Breast epithelium (tissue), 4 donors: ENCODE data around the gene PTPRN2. TPM values are rescaled to one million over a fixed set of nuclear protein-coding genes. Genes with fewer than 3 reads are reported as not detected.

ENCODE experiments used
- DNase-seq, 2 donors: peaks; one replicate each; pipeline ENCODE4 v3.0.0-alpha.2; 2019; ENCODE audit warnings: low spot score in 2 of 2
- H3K27ac ChIP-seq, 2 donors: fragments of 200-600 bp; sonication (generic) in 1 of 2; one replicate each; pipeline ENCODE4 v1.5.1; 2016 to 2019; ENCODE audit warnings: mild to moderate bottlenecking in 1 of 2
- H3K27me3 ChIP-seq, 2 donors: fragments of 200-600 bp; sonication (generic) in 1 of 2; one replicate each; pipeline versions ENCODE4 v1.5.1 to v1.6.0; 2017 to 2019; ENCODE audit warnings: control low read depth in 1 of 2, mild to moderate bottlenecking in 1 of 2
- H3K36me3 ChIP-seq: fragments of 200-600 bp; one replicate; pipeline ENCODE4 v1.5.1; 2019
- H3K4me1 ChIP-seq, 2 donors: fragments of 200-600 bp; sonication (generic); one replicate each; pipeline ENCODE4 v1.5.1; 2016 to 2019; ENCODE audit warnings: control low read depth in 1 of 2
- H3K4me3 ChIP-seq, 3 donors: fragments of 200-600 bp; sonication (generic); 1 replicate in 2 of 3; 2 replicates in 1 of 3; pipeline ENCODE4 v1.5.1; 2016 to 2019; ENCODE audit warnings: mild to moderate bottlenecking in 3 of 3, moderate library complexity in 2 of 3
- H3K9me3 ChIP-seq, 2 donors: fragments of 200-600 bp; sonication (generic) in 1 of 2; one replicate each; pipeline ENCODE4 v1.5.1; 2016 to 2019; ENCODE audit warnings: control low read depth in 1 of 2
- POLR2A ChIP-seq: fragments of 450-650 bp; IDR thresholded peaks from one replicate; pipeline ENCODE4 v1.6.1; 2016; ENCODE audit warnings: antibody characterized with exemption, mild to moderate bottlenecking, moderate library complexity
- POLR2AphosphoS5 ChIP-seq, 3 donors: sonication (generic); formaldehyde crosslinking; IDR thresholded peaks; one replicate each; pipeline ENCODE4 v1.6.1; 2017; ENCODE audit warnings: antibody characterized with exemption in 3 of 3
- intact Hi-C: fragments of 100-400 bp; cut with DNase I; formaldehyde crosslinking; loops from one replicate; pipeline ENCODE4 v1.15.1; 2023; ENCODE audit warnings: low total_unique reads
- total RNA-seq, 3 donors: library from RNA; depleted of rRNA; stranded (reverse); fragments of >200 nt; gene quantifications; one replicate each; pipeline ENCODE4 v1.1.0, GENCODE V29; 2016
- TF ChIP-seq, protein P1 (sequence below), 3 donors: fragments of 450-650 bp; IDR thresholded peaks; one replicate each; pipeline ENCODE4 v1.5.1; 2016 to 2017; ENCODE audit warnings: antibody characterized with exemption in 3 of 3, mild to moderate bottlenecking in 3 of 3, moderate library complexity in 3 of 3

PTPRN2 gene
- total RNA-seq, 3 donors from 2014 or later, result 1.6 to 2.2 (median 2.2) TPM

DNA sequence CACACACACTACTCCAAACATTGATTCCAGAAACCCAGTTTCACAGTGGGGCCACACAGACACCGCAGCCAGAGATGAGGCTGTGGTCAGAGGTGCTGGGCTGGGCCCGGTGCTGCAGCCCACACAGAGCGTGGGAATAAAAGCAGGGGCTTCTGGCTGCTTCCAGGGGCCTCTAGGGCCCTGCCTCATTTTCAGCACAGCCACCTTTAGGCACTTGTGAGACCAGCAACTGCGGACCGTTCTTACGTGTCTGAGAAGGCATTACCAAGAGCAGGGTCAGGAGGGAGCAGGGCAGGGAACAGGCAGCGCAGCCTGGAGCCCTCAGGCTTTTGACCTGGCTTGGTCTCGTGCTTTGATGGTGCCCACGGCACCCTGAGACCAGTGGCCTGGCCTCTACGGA, 980.4 kb downstream of the PTPRN2 start:
- Histone ChIP-seq H3K27ac (no peak overlapping the region), H3K4me1 (no peaks in the 10 kb centered on the region), H3K4me3 (no peak overlapping the region), H3K9me3 (peaks cover 0 to 11% of the 10 kb centered on the region in 2 donors), H3K27me3 (peaks cover 0 to 20% of the 10 kb centered on the region in 2 donors), H3K36me3 (no peaks in the 10 kb centered on the region)
- TF ChIP-seq, protein P1, sequence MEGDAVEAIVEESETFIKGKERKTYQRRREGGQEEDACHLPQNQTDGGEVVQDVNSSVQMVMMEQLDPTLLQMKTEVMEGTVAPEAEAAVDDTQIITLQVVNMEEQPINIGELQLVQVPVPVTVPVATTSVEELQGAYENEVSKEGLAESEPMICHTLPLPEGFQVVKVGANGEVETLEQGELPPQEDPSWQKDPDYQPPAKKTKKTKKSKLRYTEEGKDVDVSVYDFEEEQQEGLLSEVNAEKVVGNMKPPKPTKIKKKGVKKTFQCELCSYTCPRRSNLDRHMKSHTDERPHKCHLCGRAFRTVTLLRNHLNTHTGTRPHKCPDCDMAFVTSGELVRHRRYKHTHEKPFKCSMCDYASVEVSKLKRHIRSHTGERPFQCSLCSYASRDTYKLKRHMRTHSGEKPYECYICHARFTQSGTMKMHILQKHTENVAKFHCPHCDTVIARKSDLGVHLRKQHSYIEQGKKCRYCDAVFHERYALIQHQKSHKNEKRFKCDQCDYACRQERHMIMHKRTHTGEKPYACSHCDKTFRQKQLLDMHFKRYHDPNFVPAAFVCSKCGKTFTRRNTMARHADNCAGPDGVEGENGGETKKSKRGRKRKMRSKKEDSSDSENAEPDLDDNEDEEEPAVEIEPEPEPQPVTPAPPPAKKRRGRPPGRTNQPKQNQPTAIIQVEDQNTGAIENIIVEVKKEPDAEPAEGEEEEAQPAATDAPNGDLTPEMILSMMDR (IDR thresholded peaks at IDR 0.05), result no peak
- TF ChIP-seq POLR2A (no peak), POLR2AphosphoS5 (IDR thresholded peaks at IDR 0.05) (no peak)
- no peak for DNase-seq
- intact Hi-C loops, result no loop called here

DNA sequence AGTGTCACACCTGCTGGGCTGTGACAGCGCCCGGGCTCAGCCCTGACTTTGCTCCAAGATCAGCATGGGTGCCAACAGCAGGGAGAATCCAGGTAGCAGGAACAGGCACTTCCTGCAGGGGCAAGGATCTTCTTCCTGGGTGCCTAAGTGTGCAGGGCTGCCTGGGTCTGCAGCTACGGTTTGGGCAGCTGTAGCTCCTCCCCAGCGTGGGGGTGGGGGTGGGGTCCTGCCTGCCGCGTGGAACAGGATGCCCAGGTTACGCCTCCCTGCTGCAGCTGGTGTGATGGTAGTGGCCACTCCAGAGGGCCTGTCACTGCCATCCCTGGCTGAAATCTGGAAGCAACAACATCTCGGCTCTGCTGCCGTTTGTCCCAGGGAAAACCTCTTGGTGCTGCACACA, 981.5 kb downstream of the PTPRN2 start:
- intact Hi-C loops, result no loop called here
- Histone ChIP-seq H3K27me3 (peaks cover 0 to 16% of the 10 kb centered on the region in 2 donors), H3K9me3 (peaks cover 0 to 11% of the 10 kb centered on the region in 2 donors), H3K4me3 (no peak overlapping the region), H3K4me1 (no peaks in the 10 kb centered on the region), H3K36me3 (no peaks in the 10 kb centered on the region), H3K27ac (no peak overlapping the region)
- no peak for DNase-seq
- TF ChIP-seq POLR2AphosphoS5 (IDR thresholded peaks at IDR 0.05) (no peak), POLR2A (no peak)
- TF ChIP-seq, protein P1 (IDR thresholded peaks at IDR 0.05), result no peak

DNA sequence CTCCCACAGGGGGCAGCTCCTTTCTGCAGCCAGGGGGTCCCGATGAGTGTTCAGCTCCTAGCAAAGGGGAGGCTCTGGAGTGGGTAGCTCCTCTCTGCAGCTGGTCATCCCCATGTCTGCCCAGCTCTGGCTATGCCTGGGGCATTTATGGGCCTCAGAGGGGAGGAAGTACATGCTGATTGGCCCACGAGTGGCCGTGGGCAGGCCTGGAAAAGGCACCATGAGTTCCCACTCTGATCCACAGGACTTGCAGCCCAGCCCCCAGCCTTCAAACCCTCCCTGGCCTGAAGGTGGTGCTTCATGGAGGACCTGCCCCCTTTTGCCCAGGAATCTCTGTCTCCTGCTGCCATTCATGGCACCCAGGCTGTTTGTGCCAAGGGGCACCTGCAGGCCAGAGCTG, 982.0 kb downstream of the PTPRN2 start:
- Histone ChIP-seq H3K36me3 (no peaks in the 10 kb centered on the region), H3K27me3 (peaks cover 0 to 16% of the 10 kb centered on the region in 2 donors), H3K4me1 (no peaks in the 10 kb centered on the region), H3K27ac (no peak overlapping the region), H3K9me3 (peaks cover 0 to 11% of the 10 kb centered on the region in 2 donors), H3K4me3 (no peak overlapping the region)
- intact Hi-C loops, result no loop called here
- no peak for TF ChIP-seq POLR2A
- TF ChIP-seq, protein P1 (IDR thresholded peaks at IDR 0.05), result no peak
- TF ChIP-seq POLR2AphosphoS5 (IDR thresholded peaks at IDR 0.05), result no peak
- no peak for DNase-seq

DNA sequence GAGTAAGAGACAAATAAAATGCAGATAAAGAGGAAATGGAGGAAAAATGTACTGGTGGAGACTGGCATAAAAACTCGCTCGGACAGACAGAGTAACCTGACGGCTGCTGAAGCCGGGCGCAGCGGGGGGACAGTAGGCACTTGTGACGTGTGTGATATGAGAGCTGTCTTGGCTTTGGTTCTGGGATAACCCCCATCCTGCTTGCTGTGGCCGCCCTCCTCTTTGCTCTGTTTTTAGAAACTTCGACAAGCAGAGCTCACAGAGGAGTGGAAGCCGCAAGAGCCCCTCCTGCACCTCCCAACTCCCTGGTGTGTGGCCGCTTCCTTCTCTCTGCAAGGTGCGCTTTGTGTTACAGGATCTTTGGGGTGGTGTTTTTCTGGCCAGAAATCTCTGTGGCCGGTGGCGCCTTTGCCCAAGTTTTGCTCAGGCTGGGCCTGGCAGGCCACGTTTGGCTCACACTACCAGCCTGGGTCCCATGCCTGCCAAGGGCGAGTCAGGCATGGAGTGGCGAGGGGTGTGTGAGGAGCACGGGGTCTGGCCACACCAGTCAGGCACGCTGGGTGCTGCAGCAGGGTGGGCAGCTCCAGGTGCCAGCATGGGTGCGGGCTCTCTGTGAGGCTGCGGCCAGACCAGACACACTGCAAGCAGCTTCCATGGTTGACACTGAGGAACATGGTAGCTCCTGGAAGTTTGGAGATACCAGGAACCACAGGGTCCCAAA, 982.8 kb downstream of the PTPRN2 start:
- DNase-seq, result no peak
- intact Hi-C loops, result no loop called here
- Histone ChIP-seq H3K4me1 (no peaks in the 10 kb centered on the region), H3K27ac (no peak overlapping the region), H3K27me3 (peaks cover 0 to 16% of the 10 kb centered on the region in 2 donors), H3K4me3 (no peak overlapping the region), H3K9me3 (peaks cover 0 to 11% of the 10 kb centered on the region in 2 donors), H3K36me3 (no peaks in the 10 kb centered on the region)
- TF ChIP-seq, protein P1 (IDR thresholded peaks at IDR 0.05), result no peak
- TF ChIP-seq POLR2AphosphoS5 (IDR thresholded peaks at IDR 0.05) (no peak), POLR2A (no peak)

DNA sequence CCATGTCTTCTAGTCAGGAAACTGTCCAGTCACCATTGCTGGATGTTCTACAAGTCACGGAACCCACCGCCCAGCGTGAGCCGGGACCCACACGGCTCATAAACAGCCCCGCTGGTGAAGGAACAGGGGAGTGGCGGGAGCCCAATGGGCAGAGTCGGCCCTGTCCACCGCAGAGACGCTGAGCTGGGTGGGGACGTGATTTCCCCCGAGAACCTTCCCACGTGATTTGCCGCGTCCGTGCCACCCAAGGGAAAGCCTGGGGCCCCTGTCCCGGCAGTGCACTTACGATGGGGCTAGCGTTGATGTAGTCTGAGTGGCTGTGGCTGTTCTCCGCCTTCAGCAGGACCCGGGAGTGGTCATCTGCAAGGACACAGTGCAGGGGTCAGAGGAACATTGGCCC, 983.9 kb downstream of the PTPRN2 start:
- no peak overlapping the region for H3K27ac ChIP-seq
- H3K36me3 ChIP-seq, result no peaks in the 10 kb centered on the region
- no peak for DNase-seq
- TF ChIP-seq POLR2AphosphoS5 (IDR thresholded peaks at IDR 0.05) (no peak), POLR2A (no peak)
- no peaks in the 10 kb centered on the region for H3K4me1 ChIP-seq
- peaks cover 0 to 4% of the 10 kb centered on the region in 2 donors for H3K9me3 ChIP-seq
- peaks cover 0 to 16% of the 10 kb centered on the region in 2 donors for H3K27me3 ChIP-seq
- H3K4me3 ChIP-seq, result no peak overlapping the region
- intact Hi-C loops, result no loop called here
